Activated CD4-positive, CD25-positive, alpha-beta regulatory T cell treated with anti-CD3 and anti-CD28 coated beads, Interleukin-2, amount 50 U/mL, for 24 hours (primary cell): ENCODE results near the gene GNG14.
"Not testable (repeated sequence)": the region's sequence is repeated elsewhere in the genome, so short reads cannot be mapped to it uniquely, and the experiment has no call there.

Experiments used
- ATAC-seq, 2 donors: fragments of 150-1000 bp; cut with Tn5 transposase; one replicate each; pipeline ENCODE4 v1.10.0; 2021; ENCODE audit warnings: mild to moderate bottlenecking in 1 of 2, moderate library complexity in 1 of 2

The GNG14 gene

GRCh38 chr19:12725612-12726011 is 37.8 kb downstream of the GNG14 start:
- ATAC-seq, result not testable (repeated sequence)

DNA sequence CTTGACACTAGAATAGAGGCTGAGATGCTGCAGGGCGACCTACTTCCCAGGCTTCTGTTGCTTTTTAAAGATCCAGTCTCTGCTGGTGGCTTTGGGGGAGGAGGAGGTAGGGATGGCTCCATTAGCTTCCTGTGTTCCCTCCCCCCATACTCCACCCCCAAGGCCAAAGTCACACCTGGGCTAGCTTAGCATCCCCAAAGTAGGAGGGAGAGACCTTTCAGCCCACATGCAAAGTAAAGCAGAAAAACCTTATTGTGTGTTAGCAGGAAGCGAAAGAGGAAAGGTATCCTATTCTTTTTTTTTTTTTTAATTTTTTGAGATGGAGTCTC is 39.2 kb downstream of the GNG14 start:
- ATAC-seq, result no peak

DNA sequence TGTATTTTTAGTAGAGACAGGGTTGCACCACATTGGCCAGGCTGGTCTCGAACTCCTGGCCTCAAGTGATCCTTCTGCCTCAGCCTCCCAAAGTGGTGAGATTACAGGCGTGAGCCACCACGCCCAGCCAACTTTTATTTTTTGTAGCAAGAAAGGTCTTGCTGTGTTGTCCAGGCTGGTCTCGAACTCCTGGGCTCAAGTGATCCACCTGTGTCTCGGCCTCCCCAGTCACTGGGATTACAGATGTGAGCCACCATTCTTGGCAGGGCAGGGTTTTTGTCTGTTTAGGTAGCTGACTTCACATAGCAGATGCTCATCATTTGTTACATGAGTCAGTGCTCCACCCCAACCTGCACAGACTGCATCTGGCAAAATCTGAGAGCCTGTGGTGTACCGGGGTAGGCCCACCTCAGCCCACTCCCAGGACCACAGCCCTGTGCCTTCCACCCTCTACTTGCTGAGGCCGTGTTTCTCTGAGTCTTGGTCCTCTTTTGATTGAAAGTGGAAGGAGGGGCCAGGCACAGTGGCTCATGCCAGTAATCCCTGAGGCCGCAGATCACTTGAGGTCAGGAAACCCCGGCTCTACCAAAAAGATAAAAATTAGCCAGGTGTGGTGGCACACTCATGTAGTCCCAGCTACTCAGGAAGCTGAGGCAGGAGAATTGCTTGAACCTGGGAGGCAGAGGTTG is 40.1 kb downstream of the GNG14 start:
- no peak for ATAC-seq

DNA sequence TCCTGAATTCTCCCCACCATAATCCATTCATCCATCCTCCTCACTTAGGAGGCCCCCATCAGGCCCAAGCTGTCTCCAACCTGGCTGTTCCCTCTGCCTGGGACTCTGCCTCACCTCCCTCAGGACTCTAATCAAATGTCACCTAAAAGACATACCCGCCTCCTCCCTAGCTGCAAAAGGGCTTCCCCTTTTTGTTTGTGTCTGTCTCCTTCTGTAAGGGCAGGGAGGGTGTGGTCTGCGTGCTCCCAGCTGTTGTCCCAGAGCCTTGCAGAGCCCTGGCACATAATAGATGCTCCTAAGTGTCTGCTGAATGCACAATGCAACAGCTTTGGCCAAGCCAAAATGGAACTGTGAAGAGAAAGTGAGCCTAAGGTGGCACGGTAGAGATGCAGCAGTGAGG is 42.3 kb downstream of the GNG14 start:
- no peak for ATAC-seq

GRCh38 chr19:12731337-12731736 is 43.5 kb downstream of the GNG14 start:
- no peak for ATAC-seq

DNA sequence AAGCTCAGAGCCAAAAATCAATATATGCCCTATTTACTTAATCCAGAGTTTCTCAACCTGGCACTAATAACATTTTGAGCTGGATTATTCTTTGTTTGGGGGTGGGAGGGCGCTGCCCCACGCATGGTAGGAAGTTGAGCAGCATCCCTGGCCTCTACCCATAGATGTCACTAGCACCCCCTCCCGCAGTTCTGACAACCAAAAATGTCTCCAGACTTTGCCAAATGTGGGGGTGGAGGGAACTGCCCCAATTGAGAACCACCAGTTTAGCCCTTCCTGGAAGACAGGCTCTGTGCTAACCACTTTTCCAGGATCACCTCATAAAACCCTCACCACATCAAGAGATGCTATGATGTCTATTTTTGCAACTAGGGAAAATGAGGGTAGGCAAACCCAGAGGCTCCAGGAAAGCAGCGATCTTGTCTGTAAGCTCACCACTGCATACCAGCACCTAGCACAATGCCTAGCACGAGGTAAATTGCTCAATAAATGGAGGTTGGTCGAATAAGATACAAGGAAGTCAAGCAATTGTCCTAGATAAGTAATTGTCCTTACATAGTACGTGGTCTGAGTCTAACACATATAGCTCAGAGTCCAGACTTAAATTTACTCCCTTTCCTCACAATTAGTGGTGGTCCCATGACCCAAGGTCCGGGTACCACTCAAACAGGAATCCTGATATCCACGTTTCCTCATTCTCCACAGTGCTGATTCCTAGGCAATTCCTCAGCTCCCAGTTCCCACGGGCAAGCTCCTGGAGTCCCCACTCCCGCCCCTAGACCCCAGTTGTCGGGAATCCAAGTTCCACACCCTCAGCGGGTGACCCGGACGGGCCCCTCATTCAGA is 45.8 kb downstream of the GNG14 start:
- ATAC-seq, result no peak

DNA sequence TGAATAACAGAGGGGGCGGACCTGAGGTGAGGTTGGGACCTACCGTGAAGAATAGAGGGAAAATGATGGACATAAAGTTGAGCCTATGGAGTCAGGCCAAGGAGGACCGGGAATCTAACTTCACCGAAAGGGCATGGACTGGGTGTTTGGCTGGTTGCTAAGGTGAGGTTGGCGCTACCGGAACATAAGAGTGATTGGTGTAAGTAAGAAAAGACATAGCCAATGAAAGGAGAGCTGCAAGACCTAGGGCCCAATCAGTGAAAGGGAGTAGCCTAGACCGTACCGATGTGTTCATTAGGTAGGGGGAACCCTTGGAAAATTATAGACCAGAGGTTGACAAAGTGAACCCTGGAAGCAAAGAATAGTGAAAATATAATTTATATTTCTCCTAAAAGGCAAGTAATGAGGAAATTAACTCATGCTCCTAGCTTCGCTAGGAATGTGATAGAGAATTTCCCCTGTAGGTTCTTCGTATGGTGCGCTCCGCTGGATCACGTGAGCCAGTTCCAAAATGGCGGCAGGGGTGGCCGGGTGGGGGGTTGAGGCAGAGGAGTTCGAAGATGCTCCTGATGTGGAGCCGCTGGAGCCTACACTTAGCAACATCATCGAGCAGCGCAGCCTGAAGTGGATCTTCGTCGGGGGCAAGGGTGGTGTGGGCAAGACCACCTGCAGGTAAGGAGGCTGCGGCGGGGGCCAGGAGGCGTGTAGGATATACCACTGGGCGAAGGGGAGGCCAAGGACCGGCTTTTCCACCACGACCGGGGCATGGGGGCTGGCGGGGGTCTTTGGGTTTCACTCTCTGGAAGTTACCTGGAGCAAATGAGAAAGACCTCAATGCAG is 49.4 kb downstream of the GNG14 start, which contains the start of gene GET3:
GET3 (plus strand) TSS at position 503 of the 840 bp plus-strand sequence; CDS start at position 512, 9 bp downstream.
- peak; percentile 88 to 90 for ATAC-seq

DNA sequence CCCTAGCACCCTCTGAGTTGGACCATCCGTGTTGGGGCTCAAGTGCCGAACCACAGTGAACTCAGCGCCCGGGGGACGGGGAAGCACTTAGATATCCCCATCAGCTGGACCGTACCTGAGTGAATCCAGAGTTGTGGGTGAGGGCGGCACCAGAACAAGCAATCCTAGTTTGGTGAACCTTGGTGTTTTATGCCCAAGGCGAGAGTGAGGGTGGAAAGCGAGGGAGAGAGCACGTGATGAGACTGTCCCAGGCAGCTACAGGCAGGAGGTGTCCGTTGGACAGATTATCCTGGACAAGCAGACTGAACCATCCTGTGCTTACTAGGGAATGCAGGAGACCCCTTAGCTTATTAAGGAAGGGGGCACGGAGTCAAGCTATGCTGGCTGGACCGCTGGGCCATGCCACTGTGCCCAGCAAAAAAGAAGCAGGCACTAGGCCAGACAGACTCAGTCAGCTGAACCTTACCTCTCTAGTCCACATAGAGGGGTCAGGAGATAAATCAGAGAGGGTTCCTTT is 50.1 kb downstream of the GNG14 start:
- ATAC-seq, result no peak
